Cerebellar nuclear complex (tissue), 1 donor: Measurements from ENCODE around the gene CARMIL3.

Source experiments
- DNase-seq, 2 experiments: peaks; one replicate each; lab custom pipeline; 2025; lab: John Stamatoyannopoulos, UW

Gene CARMIL3

GRCh38 chr14:24116128-24116814 lies 64.5 kb downstream of the CARMIL3 start:
- DNase-seq = no peak

DNA sequence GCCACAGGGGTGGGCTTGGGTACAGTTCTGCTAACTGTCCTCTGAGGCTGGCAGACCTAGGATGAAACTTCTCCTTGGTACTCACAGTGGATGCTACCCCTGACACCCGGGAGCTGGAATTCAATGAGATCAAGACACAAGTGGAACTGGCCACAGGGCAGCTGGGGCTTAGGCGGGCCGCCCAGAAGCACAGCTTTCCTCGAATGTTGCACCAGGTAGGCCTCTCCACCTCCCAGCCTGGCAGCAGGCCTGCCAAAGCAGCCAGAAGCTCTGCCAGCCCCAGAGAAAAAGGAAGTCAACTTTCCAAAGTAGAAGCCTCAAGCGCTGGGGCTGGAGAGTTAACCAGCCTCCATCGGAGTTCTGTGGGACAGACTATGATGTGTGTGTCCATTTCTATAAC lies 65.4 kb downstream of the CARMIL3 start:
- DNase-seq = no peak
